T-helper 1 cell (primary cell): ENCODE results near the gene TXNDC16.

ENCODE experiments used
- DNase-seq, 5 donors: peaks; one replicate each; pipeline ENCODE4 v3.0.0-alpha.2; 2012 to 2020

TXNDC16 gene

GRCh38 chr14:52442602-52443001 lies 109.7 kb downstream of the TXNDC16 start:
- no peak for DNase-seq

DNA sequence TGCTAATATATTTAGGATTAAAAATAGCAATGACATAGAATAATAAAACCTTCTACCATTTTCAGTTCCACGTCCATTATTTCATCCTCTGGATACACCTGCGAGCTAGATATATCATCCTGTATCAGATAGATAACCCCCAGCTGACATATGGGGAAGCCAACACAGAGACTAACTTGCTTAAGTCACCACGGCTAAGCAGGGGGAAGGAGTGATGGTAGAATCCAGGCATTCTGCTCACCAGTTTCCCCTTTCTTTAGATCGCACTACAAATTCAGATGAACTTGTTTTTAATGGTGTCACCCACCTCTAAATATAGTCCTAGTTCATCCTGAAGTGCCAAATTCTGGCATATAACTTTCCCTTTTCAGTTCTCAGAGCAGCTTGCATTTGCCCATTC lies 110.1 kb downstream of the TXNDC16 start:
- DNase-seq = no peak

DNA sequence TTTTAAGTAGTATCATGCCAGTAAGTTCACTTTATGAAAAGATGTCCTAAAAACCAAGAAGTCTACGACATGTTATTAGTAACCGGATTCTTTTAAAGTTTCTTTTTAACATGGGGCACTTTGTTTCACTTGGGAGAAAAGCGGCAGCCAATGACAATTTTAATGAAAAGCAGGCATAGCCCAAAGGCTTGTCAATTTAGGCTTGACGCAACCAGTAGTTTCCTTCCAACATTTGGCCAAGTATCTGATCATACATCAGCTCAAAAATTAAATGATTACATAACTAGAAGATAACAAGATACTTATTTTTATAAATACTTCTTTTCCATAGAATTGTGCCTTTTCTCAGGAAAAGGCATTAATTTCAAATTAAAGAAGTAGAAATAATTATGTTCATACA lies 112.8 kb downstream of the TXNDC16 start:
- DNase-seq = no peak

DNA sequence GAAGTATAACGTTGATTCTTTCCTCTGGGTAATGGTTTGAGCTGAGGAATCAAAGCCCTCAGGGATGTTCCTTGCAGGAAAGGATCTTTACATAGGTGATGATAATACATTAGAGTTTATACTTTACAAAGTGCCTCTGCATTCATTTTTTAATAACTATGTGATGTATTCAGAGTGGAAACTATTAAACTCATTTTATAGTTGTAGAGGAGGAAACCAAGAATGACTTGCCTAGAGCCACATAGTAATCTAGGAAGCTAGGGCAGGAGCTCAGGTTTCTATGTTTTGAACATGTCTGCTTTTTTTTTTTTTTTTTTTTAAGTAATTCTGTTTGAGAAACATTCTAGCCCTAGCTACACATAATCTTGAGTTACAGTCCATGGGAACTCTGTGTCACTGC lies 117.3 kb downstream of the TXNDC16 start:
- DNase-seq = no peak

DNA sequence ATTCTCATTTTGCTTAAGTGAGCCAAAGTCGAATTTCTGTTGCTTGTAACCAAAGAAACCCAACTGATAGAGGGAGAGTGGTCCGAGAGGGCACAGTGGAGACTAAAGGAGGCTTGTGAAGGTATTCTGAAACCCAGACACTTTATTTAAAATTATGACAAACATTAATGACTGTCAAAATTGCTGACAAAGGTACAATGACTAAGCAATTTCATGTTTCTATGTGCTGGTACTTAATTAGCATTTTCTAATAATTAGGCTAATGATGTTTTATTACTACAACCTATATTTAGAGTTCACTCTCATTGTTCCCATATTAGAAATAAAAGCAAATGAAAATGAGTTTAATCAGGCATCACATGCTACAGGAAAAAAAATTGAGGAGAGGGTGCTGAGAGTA lies 121.8 kb downstream of the TXNDC16 start:
- DNase-seq = no peak

GRCh38 chr14:52429451-52429850 lies 122.9 kb downstream of the TXNDC16 start:
- DNase-seq = no peak

DNA sequence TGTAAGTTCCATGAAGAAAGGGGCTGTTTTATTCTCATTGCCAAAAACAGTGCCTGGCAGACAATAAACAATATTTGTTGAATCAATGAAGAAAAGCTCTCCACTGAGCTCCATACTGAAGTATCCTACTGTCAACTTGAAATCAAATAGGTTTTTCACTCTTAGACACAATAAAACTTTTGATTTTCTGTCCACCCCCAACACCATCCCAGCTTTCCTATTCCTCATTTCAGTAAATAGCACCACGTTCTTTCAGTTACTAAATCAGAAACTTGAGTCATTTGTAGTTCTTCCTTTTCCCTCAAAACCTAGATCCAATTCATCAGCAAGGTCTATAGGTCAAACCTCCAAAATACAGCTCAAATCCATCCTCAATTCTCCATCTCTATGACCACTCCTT lies 124.8 kb downstream of the TXNDC16 start:
- DNase-seq = no peak

GRCh38 chr14:52422650-52423356 lies 129.5 kb downstream of the TXNDC16 start:
- DNase-seq = peak in 1 of 5 donors; percentile 20

GRCh38 chr14:52417139-52417538 lies 135.2 kb downstream of the TXNDC16 start:
- no peak for DNase-seq

DNA sequence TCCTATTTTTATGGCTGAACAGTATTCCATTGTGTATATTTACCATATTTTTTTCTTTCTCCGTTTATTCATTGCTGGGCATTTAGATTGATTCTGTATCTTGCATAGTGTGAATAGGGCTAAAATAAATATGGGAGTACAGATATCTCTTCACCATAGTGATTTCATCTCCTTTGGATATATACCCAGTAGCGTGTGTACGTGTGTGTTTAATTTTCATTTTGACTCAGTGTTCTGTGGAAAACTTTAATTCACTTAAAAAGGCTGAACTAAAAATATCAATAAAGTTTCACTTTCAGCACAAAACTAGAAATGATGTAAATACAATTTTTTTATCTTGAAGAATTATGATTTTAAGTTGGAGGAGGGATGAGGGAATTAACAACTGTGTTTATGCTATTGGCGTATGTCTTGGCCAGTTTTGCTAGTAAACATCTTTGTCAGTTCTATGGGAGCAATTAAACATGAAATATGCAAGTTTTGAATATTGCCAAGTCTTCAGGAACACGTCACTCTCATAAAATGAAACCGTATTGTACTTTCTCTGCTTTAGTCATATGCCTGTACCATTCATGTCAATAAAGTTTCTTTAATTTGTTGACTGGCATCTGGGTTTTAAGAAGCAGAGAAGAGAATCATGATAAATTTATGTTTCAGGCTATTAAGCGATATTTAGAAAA lies 138.4 kb downstream of the TXNDC16 start:
- DNase-seq = peak in 1 of 5 donors; percentile 56

GRCh38 chr14:52412426-52412825 lies 139.9 kb downstream of the TXNDC16 start:
- DNase-seq = no peak

DNA sequence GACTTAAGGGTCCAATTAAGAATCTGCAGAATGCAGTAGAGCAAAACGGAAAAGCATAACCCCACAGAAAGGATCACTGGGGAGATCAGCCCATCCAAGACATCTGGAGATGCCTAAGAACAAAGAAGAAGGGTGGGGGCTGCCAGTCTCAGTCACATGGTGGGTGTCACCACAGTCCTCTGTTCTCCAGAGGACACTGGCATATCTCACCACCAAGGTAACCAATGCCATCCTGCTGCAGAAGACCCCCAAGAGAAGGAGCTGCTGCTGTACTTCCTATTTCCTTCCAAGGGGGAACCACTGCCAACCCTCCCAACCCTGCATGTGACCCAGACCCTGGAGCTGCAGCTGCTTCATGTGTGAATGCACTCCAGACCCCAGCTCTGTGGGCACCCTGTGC lies 147.0 kb downstream of the TXNDC16 start:
- DNase-seq = no peak

- DNase-seq = peak in 1 of 5 donors; percentile 58
These were observed 149.3 kb downstream of the TXNDC16 start for GRCh38 chr14:52402812-52403526.

DNA sequence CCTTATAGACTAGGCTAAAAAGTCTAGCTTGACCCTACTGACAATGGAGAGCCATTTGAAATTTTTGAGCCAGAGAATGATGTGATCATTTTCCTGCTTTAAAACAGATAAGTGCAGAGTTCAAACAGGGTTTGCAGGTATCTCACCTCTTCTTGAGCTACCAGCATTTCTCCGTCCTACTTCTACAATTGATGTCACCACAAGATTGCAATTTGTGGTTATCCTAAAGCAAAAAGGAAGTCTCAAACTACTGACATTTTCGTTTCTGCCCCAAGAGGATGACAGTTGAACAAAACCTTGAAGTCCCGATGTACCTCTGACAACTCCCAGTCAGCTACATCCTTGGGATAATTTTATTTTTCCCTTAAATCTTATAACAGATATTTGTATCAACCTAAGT lies 151.5 kb downstream of the TXNDC16 start:
- peak in 1 of 5 donors; percentile 76 for DNase-seq

- DNase-seq = no peak
These were observed 152.2 kb downstream of the TXNDC16 start for GRCh38 chr14:52399921-52400595.

DNA sequence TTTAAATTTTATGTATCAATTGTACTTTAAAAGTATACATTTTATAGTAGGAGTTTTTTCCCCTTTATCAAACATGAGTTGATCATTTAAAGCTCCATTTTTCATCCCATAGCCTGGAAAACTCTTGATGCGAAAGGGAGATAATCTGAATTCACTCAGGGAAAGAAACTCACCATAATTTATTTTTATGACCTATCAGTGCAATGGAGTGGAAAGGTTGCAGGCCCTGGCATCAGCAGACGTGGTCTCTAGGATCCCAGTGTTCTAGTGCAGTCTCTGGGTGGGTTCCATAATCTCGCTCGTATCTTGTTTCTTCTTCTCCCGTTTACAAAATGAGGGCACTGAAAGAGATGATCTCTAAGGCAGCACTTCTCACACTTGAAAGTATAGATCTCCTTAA lies 153.2 kb downstream of the TXNDC16 start:
- no peak for DNase-seq

GRCh38 chr14:52397844-52398243 lies 154.5 kb downstream of the TXNDC16 start:
- no peak for DNase-seq

GRCh38 chr14:52395728-52396127 lies 156.6 kb downstream of the TXNDC16 start:
- no peak for DNase-seq

GRCh38 chr14:52391881-52392615 lies 160.3 kb downstream of the TXNDC16 start:
- DNase-seq = no peak
